Astrocyte (in vitro differentiated cells and primary cell): ENCODE results near the gene SUPT7L. TPM values are rescaled to one million over a fixed set of nuclear protein-coding genes. Genes with fewer than 3 reads are reported as not detected.

ENCODE experiments used
- DNase-seq: peaks from one replicate; pipeline ENCODE4 v3.0.0-alpha.2; 2010; ENCODE audit warnings: low read depth
- FAIRE-seq: peaks from 2 replicates; lab custom pipeline; 2011; peaks lifted over from hg19 to GRCh38; lab: Jason Lieb, UNC
- H2AFZ ChIP-seq: 2 replicates; pipeline ENCODE4 v1.6.0; 2012; ENCODE audit warnings: low read depth, low read length, inconsistent platforms
- H3K27ac ChIP-seq: 2 replicates; pipeline ENCODE4 v1.5.1; 2011; ENCODE audit warnings: low read depth, low read length, inconsistent platforms
- H3K27me3 ChIP-seq: 2 replicates; pipeline ENCODE4 v1.6.0; 2011; ENCODE audit warnings: low read length, inconsistent platforms; ENCODE audit not compliant: insufficient read depth
- H3K36me3 ChIP-seq: 2 replicates; pipeline ENCODE4 v1.5.1; 2011; ENCODE audit warnings: low read length, inconsistent platforms; ENCODE audit not compliant: insufficient read depth
- H3K4me1 ChIP-seq: 2 replicates; pipeline ENCODE4 v1.5.1; 2011; ENCODE audit warnings: low read length, inconsistent platforms; ENCODE audit not compliant: insufficient read depth
- H3K4me2 ChIP-seq: 2 replicates; pipeline ENCODE4 v1.6.0; 2012; ENCODE audit warnings: low read length, inconsistent platforms
- H3K4me3 ChIP-seq: 2 replicates; pipeline ENCODE4 v1.5.1; 2011; ENCODE audit warnings: low read depth, mild to moderate bottlenecking, low read length, inconsistent platforms; ENCODE audit not compliant: insufficient read depth
- H3K79me2 ChIP-seq: 2 replicates; pipeline ENCODE4 v1.6.0; 2012; ENCODE audit warnings: mild to moderate bottlenecking, low read length, inconsistent platforms; ENCODE audit not compliant: insufficient read depth
- H3K9ac ChIP-seq: 2 replicates; pipeline ENCODE4 v1.6.0; 2012; ENCODE audit warnings: mild to moderate bottlenecking, low read length, inconsistent platforms
- H3K9me3 ChIP-seq: 2 replicates; pipeline ENCODE4 v1.5.1; 2012; ENCODE audit warnings: low read depth, mild to moderate bottlenecking, low read length, inconsistent platforms; ENCODE audit not compliant: insufficient read depth
- H4K20me1 ChIP-seq: 2 replicates; pipeline ENCODE4 v1.6.0; 2012; ENCODE audit warnings: low read length, inconsistent platforms; ENCODE audit not compliant: insufficient read depth
- H3K27ac Mint-ChIP-seq: one replicate; pipeline ENCODE4 v1.8.0; 2021; ENCODE audit warnings: mild to moderate bottlenecking, mixed read lengths; ENCODE audit not compliant: unreplicated experiment
- H3K27me3 Mint-ChIP-seq: one replicate; pipeline ENCODE4 v1.8.0; 2021; ENCODE audit warnings: low read depth, mixed read lengths; ENCODE audit not compliant: unreplicated experiment
- H3K36me3 Mint-ChIP-seq: one replicate; pipeline ENCODE4 v1.8.0; 2021; ENCODE audit warnings: low read depth, mixed read lengths; ENCODE audit not compliant: unreplicated experiment
- H3K4me1 Mint-ChIP-seq: one replicate; pipeline ENCODE4 v1.8.0; 2021; ENCODE audit warnings: low read depth, mixed read lengths; ENCODE audit not compliant: unreplicated experiment
- H3K4me3 Mint-ChIP-seq: one replicate; pipeline ENCODE4 v1.8.0; 2021; ENCODE audit warnings: mild to moderate bottlenecking, moderate library complexity, mixed read lengths; ENCODE audit not compliant: unreplicated experiment
- H3K9me3 Mint-ChIP-seq: one replicate; pipeline ENCODE4 v1.8.0; 2021; ENCODE audit warnings: mild to moderate bottlenecking, mixed read lengths; ENCODE audit not compliant: unreplicated experiment
- EZH2 ChIP-seq: IDR thresholded peaks from 2 replicates; pipeline ENCODE4 v1.6.1; 2012; ENCODE audit warnings: mild to moderate bottlenecking, low read length, inconsistent platforms; ENCODE audit not compliant: insufficient read depth
- total RNA-seq: library from RNA; stranded (reverse); gene quantifications from 2 replicates; pipeline ENCODE4 v1.2.1, GENCODE V29; 2021
- TF ChIP-seq, protein P1 (sequence below): IDR thresholded peaks from 2 replicates; pipeline ENCODE4 v1.5.1; 2011; ENCODE audit warnings: low read depth, mild to moderate bottlenecking, inconsistent platforms, low read length, moderate library complexity; ENCODE audit not compliant: insufficient read depth

The SUPT7L gene
- total RNA-seq, 1 donor from 2014 or later, result 27.8 TPM

DNA sequence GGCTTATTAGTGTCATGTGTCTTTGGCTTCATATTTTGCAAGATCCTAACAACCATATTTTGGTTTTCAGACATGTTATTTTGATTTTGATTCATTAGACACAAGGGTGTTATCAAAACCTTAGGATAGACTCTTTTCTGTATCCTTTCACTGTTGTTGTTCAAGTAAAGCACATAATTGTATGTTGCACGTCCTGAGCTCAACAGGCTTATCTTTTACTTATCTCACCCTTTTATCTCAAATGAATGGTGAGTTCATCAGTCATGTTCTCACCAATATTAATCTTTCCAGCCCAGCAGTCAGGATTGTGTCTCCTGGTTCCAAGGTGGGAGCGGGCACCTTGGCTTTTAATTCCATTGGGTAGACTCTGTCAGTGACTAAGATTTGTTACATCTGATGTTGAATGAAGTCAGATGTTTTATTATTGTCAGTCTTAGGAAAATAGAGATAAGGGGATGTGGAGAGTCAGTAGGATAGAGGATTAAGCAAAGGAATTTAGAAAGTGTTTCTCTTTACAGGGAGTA, 22.6 kb downstream of the SUPT7L start:
- peaks cover 12% of the 10 kb centered on the region for H3K4me1 Mint-ChIP-seq
- no peak overlapping the region for H2AFZ ChIP-seq
- no peaks in the 10 kb centered on the region for H3K9me3 Mint-ChIP-seq
- no peak overlapping the region for H3K4me3 Mint-ChIP-seq
- H4K20me1 ChIP-seq, result no peaks in the 10 kb centered on the region
- DNase-seq, result no peak
- no peaks in the 10 kb centered on the region for H3K9me3 ChIP-seq
- no peak overlapping the region for H3K9ac ChIP-seq
- peaks cover 46% of the 10 kb centered on the region for H3K36me3 ChIP-seq
- no peak overlapping the region for H3K4me3 ChIP-seq
- H3K4me2 ChIP-seq, result no peak overlapping the region
- no peaks in the 10 kb centered on the region for H3K27me3 Mint-ChIP-seq
- TF ChIP-seq EZH2, result no peak
- TF ChIP-seq, protein P1, sequence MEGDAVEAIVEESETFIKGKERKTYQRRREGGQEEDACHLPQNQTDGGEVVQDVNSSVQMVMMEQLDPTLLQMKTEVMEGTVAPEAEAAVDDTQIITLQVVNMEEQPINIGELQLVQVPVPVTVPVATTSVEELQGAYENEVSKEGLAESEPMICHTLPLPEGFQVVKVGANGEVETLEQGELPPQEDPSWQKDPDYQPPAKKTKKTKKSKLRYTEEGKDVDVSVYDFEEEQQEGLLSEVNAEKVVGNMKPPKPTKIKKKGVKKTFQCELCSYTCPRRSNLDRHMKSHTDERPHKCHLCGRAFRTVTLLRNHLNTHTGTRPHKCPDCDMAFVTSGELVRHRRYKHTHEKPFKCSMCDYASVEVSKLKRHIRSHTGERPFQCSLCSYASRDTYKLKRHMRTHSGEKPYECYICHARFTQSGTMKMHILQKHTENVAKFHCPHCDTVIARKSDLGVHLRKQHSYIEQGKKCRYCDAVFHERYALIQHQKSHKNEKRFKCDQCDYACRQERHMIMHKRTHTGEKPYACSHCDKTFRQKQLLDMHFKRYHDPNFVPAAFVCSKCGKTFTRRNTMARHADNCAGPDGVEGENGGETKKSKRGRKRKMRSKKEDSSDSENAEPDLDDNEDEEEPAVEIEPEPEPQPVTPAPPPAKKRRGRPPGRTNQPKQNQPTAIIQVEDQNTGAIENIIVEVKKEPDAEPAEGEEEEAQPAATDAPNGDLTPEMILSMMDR, result no peak
- no peaks in the 10 kb centered on the region for H3K27me3 ChIP-seq
- peaks cover 25% of the 10 kb centered on the region for H3K4me1 ChIP-seq
- H3K27ac ChIP-seq, result peak overlapping the region; percentile 44
- peaks cover 3% of the 10 kb centered on the region for H3K36me3 Mint-ChIP-seq
- no peak overlapping the region for H3K27ac Mint-ChIP-seq
- H3K79me2 ChIP-seq, result peaks cover 3% of the 10 kb centered on the region
- FAIRE-seq, result no peak

DNA sequence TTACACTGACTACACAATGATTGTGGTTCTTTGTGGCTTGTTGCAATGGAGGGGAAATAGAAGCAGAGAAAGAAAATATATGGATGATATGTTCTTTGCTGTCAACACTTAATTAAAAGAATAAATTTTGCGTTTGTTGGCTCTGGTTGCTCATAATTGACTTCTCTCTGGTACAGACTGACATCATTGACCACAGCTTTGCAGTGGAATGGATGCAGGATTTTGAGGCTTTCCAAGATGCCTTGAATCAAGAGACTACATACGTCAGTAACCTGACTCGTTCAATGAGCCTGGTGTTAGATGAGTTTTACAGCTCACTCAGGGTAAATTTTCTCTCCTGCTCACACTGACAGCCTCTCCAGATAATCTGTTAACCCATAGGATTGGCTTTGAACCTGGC, 24.7 kb downstream of the SUPT7L start:
- H3K36me3 ChIP-seq, result peaks cover 60% of the 10 kb centered on the region
- H3K27me3 Mint-ChIP-seq, result no peaks in the 10 kb centered on the region
- peak; percentile 83 for FAIRE-seq

DNA sequence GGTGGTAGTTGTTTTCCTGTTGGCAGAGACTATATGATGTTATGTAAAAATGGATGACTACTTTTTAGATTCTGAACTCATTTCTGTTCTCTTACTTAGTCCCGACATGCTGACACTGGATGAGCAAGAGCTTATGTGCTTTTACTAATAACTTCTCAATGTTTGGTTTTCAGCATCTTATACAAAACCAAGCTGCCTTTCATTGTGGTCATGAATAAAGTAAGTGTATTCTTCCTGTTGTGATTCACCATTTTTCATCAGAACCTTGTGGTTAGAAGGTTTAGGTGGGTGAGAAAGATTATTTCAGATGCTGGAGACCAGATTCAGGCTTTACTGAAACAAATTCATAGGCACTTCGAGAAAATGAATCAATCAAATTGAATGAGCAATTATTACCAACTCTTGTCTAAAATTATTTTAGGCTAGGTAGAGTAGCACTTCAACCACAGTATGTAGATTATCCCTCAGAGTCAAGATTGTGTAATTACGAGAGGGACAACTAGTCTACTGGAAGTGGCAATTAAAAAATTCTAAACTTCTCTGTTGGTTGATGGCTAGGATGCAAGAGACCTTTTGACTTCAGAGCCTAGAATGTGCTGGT, 25.3 kb downstream of the SUPT7L start:
- peaks cover 12% of the 10 kb centered on the region for H3K4me1 Mint-ChIP-seq
- no peaks in the 10 kb centered on the region for H3K9me3 Mint-ChIP-seq
- H3K4me2 ChIP-seq, result peak overlapping the region; percentile 75
- H3K27ac ChIP-seq, result peak overlapping the region; percentile 89
- peaks cover 15% of the 10 kb centered on the region for H3K36me3 Mint-ChIP-seq
- peaks cover 25% of the 10 kb centered on the region for H3K4me1 ChIP-seq
- no peak overlapping the region for H3K27ac Mint-ChIP-seq
- no peak overlapping the region for H3K4me3 Mint-ChIP-seq
- no peak overlapping the region for H2AFZ ChIP-seq
- H3K27me3 Mint-ChIP-seq, result no peaks in the 10 kb centered on the region
- H3K79me2 ChIP-seq, result peaks cover 2% of the 10 kb centered on the region
- H3K9ac ChIP-seq, result peak overlapping the region; percentile 64
- no peak for TF ChIP-seq EZH2
- TF ChIP-seq, protein P1, result no peak
- peaks cover 63% of the 10 kb centered on the region for H3K36me3 ChIP-seq
- FAIRE-seq, result peak; percentile 92
- no peaks in the 10 kb centered on the region for H4K20me1 ChIP-seq
- H3K27me3 ChIP-seq, result no peaks in the 10 kb centered on the region
- H3K9me3 ChIP-seq, result no peaks in the 10 kb centered on the region
- peak; percentile 97 for DNase-seq
- H3K4me3 ChIP-seq, result peak overlapping the region; percentile 27

More for the DNA sequence above, 24.7 kb downstream of the SUPT7L start:
- no peak overlapping the region for H2AFZ ChIP-seq
- Mint-ChIP-seq H3K4me3 (no peak overlapping the region), H3K36me3 (peaks cover 14% of the 10 kb centered on the region), H3K9me3 (no peaks in the 10 kb centered on the region), H3K4me1 (peaks cover 12% of the 10 kb centered on the region), H3K27ac (no peak overlapping the region)
- peak overlapping the region; percentile 27 for H3K4me3 ChIP-seq
- no peaks in the 10 kb centered on the region for H3K27me3 ChIP-seq
- no peaks in the 10 kb centered on the region for H4K20me1 ChIP-seq
- no peaks in the 10 kb centered on the region for H3K79me2 ChIP-seq
- H3K9me3 ChIP-seq, result no peaks in the 10 kb centered on the region
- H3K4me1 ChIP-seq, result peaks cover 25% of the 10 kb centered on the region
- peak overlapping the region; percentile 75 for H3K4me2 ChIP-seq
- H3K27ac ChIP-seq, result peak overlapping the region; percentile 89
- no peak for TF ChIP-seq EZH2
- peak; percentile 94 for DNase-seq
- peak overlapping the region; percentile 64 for H3K9ac ChIP-seq
